ENCODE data around the gene TRAPPC2L.

TRAPPC2L gene

GRCh38 chr16:88871349-88871702 is 14.4 kb downstream of the TRAPPC2L start:
- Histone ChIP-seq H3K9me2 (replicated peaks; ENCODE audit: insufficient read depth, low read length) (no peaks in the 10 kb centered on the region), H3K27me3 (replicated peaks; ENCODE audit: insufficient read depth, low read length) (no peaks in the 10 kb centered on the region; the same call in none of the 2 replicates), H3K4me1 (ENCODE audit: low read length) (no peaks in the 10 kb centered on the region), H3K4me2 (ENCODE audit: low read depth, low read length) (no peak overlapping the region), H3K27ac (ENCODE audit: low read length) (no peak overlapping the region), H3K9ac (ENCODE audit: low read length) (no peak overlapping the region), H4K20me1 (ENCODE audit: insufficient read depth, low read length) (no peaks in the 10 kb centered on the region), H3K4me3 (ENCODE audit: low read length) (no peak overlapping the region), H3K36me3 (replicated peaks; ENCODE audit: insufficient read depth, low read length) (no peaks in the 10 kb centered on the region), H3K79me2 (ENCODE audit: low read length) (no peaks in the 10 kb centered on the region), H3K9me3 (replicated peaks; ENCODE audit: insufficient read depth, low read length) (no peaks in the 10 kb centered on the region), H3F3A (ENCODE audit: insufficient read depth, low read length) (no peaks in the 10 kb centered on the region), H2AFZ (ENCODE audit: low read length) (no peak overlapping the region)
- DNase-seq = no peak
- TF ChIP-seq CTCF (IDR thresholded peaks at IDR 0.05; ENCODE audit: low read length) (no peak), EZH2phosphoT487 (IDR thresholded peaks at IDR 0.05; ENCODE audit: low read length) (no peak), EZH2 (optimal IDR thresholded peaks at IDR 0.05; ENCODE audit: low read depth, low read length) (no peak)

- H3K36me3 ChIP-seq (replicated peaks; ENCODE audit: insufficient read depth, low read length) = no peaks in the 10 kb centered on the region
- no peaks in the 10 kb centered on the region for H3K9me3 ChIP-seq (replicated peaks; ENCODE audit: insufficient read depth, low read length)
- no peaks in the 10 kb centered on the region; the same call in none of the 2 replicates for H3K27me3 ChIP-seq (replicated peaks; ENCODE audit: insufficient read depth, low read length)
- no peak overlapping the region for H3K27ac ChIP-seq (ENCODE audit: low read length)
- H3K9me2 ChIP-seq (replicated peaks; ENCODE audit: insufficient read depth, low read length) = no peaks in the 10 kb centered on the region
- no peak overlapping the region for H3K9ac ChIP-seq (ENCODE audit: low read length)
- H2AFZ ChIP-seq (ENCODE audit: low read length) = no peak overlapping the region
- TF ChIP-seq EZH2 (optimal IDR thresholded peaks at IDR 0.05; ENCODE audit: low read depth, low read length) = no peak
- TF ChIP-seq EZH2phosphoT487 (IDR thresholded peaks at IDR 0.05; ENCODE audit: low read length) = no peak
- TF ChIP-seq CTCF (IDR thresholded peaks at IDR 0.05; ENCODE audit: low read length) = no peak
- no peak overlapping the region for H3K4me2 ChIP-seq (ENCODE audit: low read depth, low read length)
- no peak for DNase-seq
- H3K4me3 ChIP-seq (ENCODE audit: low read length) = no peak overlapping the region
- no peaks in the 10 kb centered on the region for H3F3A ChIP-seq (ENCODE audit: insufficient read depth, low read length)
- H3K4me1 ChIP-seq (ENCODE audit: low read length) = no peaks in the 10 kb centered on the region
- H4K20me1 ChIP-seq (ENCODE audit: insufficient read depth, low read length) = no peaks in the 10 kb centered on the region
- H3K79me2 ChIP-seq (ENCODE audit: low read length) = no peaks in the 10 kb centered on the region
These were observed 14.9 kb downstream of the TRAPPC2L start for GRCh38 chr16:88871730-88872416.

- no peaks in the 10 kb centered on the region for H3F3A ChIP-seq (ENCODE audit: insufficient read depth, low read length)
- H4K20me1 ChIP-seq (ENCODE audit: insufficient read depth, low read length) = no peaks in the 10 kb centered on the region
- H3K4me1 ChIP-seq (ENCODE audit: low read length) = no peaks in the 10 kb centered on the region
- no peak overlapping the region for H3K9ac ChIP-seq (ENCODE audit: low read length)
- no peaks in the 10 kb centered on the region; the same call in none of the 2 replicates for H3K27me3 ChIP-seq (replicated peaks; ENCODE audit: insufficient read depth, low read length)
- no peaks in the 10 kb centered on the region for H3K9me2 ChIP-seq (replicated peaks; ENCODE audit: insufficient read depth, low read length)
- H3K36me3 ChIP-seq (replicated peaks; ENCODE audit: insufficient read depth, low read length) = no peaks in the 10 kb centered on the region
- TF ChIP-seq EZH2phosphoT487 (IDR thresholded peaks at IDR 0.05; ENCODE audit: low read length) = no peak
- TF ChIP-seq EZH2 (optimal IDR thresholded peaks at IDR 0.05; ENCODE audit: low read depth, low read length) = no peak
- TF ChIP-seq CTCF (IDR thresholded peaks at IDR 0.05; ENCODE audit: low read length) = no peak
- H3K9me3 ChIP-seq (replicated peaks; ENCODE audit: insufficient read depth, low read length) = no peaks in the 10 kb centered on the region
- H2AFZ ChIP-seq (ENCODE audit: low read length) = no peak overlapping the region
- no peak overlapping the region for H3K27ac ChIP-seq (ENCODE audit: low read length)
- H3K4me3 ChIP-seq (ENCODE audit: low read length) = no peak overlapping the region
- no peak for DNase-seq
- no peak overlapping the region for H3K4me2 ChIP-seq (ENCODE audit: low read depth, low read length)
- H3K79me2 ChIP-seq (ENCODE audit: low read length) = no peaks in the 10 kb centered on the region
These were observed 15.9 kb downstream of the TRAPPC2L start for GRCh38 chr16:88872650-88873331.
